Activated naive CD8-positive, alpha-beta T cell (primary cell): Measurements from ENCODE around the gene ODAD3.
A peak's percentile ranks its signal among the peaks of the same experiment; 100 is the strongest.
"Not testable (repeated sequence)": the region's sequence is repeated elsewhere in the genome, so short reads cannot be mapped to it uniquely, and the experiment has no call there.

Source experiments
- H3K27ac Mint-ChIP-seq: one replicate; pipeline ENCODE4 v1.8.0; 2021; ENCODE audit warnings: mixed read lengths
- H3K27me3 Mint-ChIP-seq: one replicate; pipeline ENCODE4 v1.8.0; 2021; ENCODE audit warnings: mixed read lengths
- H3K36me3 Mint-ChIP-seq: one replicate; pipeline ENCODE4 v1.8.0; 2021; ENCODE audit warnings: mixed read lengths
- H3K4me1 Mint-ChIP-seq: one replicate; pipeline ENCODE4 v1.8.0; 2021; ENCODE audit warnings: low read depth, mixed read lengths
- H3K4me3 Mint-ChIP-seq: one replicate; pipeline ENCODE4 v1.8.0; 2021; ENCODE audit warnings: mild to moderate bottlenecking, mixed read lengths
- H3K9me3 Mint-ChIP-seq: one replicate; pipeline ENCODE4 v1.8.0; 2021; ENCODE audit warnings: low read depth, mixed read lengths

Gene ODAD3

DNA sequence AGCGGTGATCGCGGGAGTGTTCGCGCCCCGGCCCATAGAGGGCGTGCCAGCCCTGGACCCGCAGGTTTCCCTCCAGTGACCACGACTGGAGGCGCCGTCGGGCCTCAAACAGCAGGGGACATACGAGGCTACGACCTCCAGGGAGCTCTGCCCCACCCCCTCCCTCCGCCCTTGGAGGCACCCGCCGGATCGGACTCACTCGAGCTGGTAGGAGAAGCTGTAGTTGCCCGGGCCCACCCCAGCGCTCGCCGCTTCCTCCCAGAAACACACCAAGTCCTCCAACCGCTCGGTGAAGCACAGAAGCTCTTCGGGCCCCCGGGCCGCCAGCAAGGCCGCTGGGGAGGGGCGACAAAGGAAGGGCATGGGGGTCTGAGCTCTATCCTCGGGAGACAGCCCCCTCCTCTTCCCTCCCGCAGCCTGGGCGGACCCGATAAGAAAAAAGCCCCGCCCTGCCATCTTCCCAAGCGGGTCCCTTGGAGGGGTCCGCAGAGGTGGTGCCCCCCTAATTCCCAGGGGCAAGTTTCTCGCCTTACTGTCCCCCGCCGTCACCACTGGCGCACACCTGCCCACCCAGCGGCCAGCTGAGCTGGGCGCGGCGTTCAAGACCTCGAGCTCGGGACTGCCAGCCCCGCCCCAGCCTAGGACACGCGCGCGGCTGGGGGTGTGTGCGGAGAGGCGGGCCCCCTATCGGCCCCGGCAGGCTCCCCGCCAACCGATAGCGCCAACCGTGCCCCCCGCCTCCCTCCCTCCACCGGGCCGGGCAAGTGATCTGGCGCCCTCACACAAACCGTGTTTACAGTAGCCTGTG lies 51.8 kb downstream of the ODAD3 start:
- Mint-ChIP-seq H3K4me1 (peaks cover 35% of the 10 kb centered on the region), H3K9me3 (no peaks in the 10 kb centered on the region), H3K4me3 (peak overlapping the region; percentile 66), H3K36me3 (no peaks in the 10 kb centered on the region), H3K27me3 (peaks cover 9% of the 10 kb centered on the region), H3K27ac (no peak overlapping the region)

GRCh38 chr19:11380653-11381537 lies 54.0 kb downstream of the ODAD3 start:
- H3K27ac Mint-ChIP-seq = peak overlapping the region; percentile 99
- peaks cover 5% of the 10 kb centered on the region for H3K36me3 Mint-ChIP-seq
- H3K4me3 Mint-ChIP-seq = peak overlapping the region; percentile 97
- no peaks in the 10 kb centered on the region for H3K9me3 Mint-ChIP-seq
- peaks cover 9% of the 10 kb centered on the region for H3K27me3 Mint-ChIP-seq
- peaks cover 44% of the 10 kb centered on the region for H3K4me1 Mint-ChIP-seq

GRCh38 chr19:11379857-11380350 lies 55.0 kb downstream of the ODAD3 start:
- Mint-ChIP-seq H3K9me3 (no peaks in the 10 kb centered on the region), H3K27ac (peak overlapping the region; percentile 99), H3K27me3 (peaks cover 9% of the 10 kb centered on the region), H3K4me3 (peak overlapping the region; percentile 97), H3K4me1 (peaks cover 49% of the 10 kb centered on the region), H3K36me3 (peaks cover 5% of the 10 kb centered on the region)

DNA sequence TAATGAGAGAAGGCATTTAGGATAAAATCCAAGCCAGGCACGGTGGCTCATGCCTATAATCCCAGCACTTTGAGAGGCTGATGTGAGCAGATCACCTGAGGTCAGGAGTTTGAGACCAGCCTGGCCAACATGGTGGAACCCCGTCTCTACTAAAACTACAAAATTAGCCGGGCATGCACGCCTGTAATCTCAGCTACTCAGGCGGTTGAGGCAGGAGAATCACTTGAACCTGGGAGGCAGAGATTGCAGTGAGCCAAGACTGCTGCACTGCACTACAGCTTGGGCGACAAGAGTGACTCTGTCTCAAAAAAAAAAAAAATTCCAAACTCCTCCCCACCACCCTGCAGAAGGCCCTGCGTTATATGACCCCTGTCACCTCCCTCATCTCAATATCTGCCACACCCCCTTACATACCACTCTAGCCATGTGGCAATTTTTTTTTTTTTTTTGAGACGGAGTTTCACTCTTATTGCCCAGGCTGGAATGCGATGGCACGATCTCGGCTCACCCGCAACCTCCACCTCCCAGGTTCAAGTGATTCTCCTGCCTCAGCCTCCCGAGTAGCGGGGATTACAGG lies 55.6 kb downstream of the ODAD3 start:
- not testable (repeated sequence) for H3K9me3 Mint-ChIP-seq, H3K4me3 Mint-ChIP-seq, H3K36me3 Mint-ChIP-seq, H3K27me3 Mint-ChIP-seq, H3K27ac Mint-ChIP-seq
- peaks cover 49% of the 10 kb centered on the region for H3K4me1 Mint-ChIP-seq

DNA sequence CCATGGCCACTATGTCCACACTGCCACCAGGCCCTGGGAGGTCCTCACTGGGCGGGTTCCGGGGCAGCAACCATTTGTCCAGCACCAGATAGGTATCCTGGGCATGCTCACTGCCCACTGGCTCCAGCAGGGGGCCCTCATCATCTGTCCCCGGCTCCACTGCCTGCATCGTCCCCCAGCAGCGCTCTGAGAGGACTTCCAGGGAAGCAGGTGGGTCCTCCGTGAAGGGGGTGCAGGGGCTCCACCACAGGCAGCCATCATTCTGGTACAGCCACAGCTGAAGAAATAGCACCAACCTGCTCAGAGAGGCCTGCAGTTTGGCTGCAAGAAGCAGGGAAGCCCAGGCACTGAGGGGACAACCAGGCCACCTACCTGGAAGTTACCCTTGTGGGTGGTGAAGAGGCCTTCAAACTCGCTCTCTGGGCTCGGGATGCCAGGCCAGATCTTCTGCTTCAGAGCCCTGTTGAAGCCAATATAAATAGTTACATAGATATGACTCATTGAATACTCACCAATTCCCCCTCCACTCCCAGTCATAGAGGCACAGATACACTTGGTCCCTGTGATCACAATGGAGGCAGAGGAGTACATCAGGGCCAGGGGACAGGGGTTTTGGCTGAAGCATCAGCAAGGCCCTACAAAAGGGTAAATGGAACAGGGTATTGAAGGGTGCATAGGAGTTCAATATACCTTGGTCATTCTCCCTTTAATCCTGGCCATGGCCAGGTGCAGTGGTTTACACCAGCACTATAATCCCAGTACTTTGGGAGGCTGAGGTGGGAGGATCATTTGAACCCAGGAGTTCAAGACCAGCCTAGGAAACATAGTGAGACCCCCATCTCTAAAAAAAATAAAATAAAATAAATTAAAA lies 56.4 kb downstream of the ODAD3 start:
- Mint-ChIP-seq H3K9me3 (no peaks in the 10 kb centered on the region), H3K4me1 (peaks cover 49% of the 10 kb centered on the region), H3K4me3 (peak overlapping the region; percentile 20), H3K27me3 (peaks cover 9% of the 10 kb centered on the region), H3K36me3 (peaks cover 5% of the 10 kb centered on the region), H3K27ac (no peak overlapping the region)

DNA sequence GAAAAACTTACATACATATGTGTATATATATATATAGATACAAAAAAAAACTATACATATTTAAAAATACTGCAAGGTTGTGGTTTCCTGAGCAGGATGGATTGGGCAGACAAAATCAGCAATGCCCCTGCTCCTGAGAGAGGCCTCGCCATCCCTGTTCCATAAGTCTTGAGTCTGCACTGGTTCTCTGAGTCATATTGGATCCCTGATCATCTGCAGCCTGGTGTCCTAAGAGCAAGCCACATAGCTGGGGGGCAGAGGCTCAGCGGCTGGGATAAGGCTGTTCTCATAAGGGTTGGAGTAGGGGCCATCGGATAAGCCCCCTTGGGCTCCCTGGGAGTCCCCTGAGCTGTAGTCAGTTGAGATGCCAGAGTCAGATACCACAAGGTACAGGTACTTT lies 57.2 kb downstream of the ODAD3 start:
- Mint-ChIP-seq H3K4me3 (no peak overlapping the region), H3K4me1 (peaks cover 51% of the 10 kb centered on the region), H3K27ac (no peak overlapping the region), H3K36me3 (peaks cover 5% of the 10 kb centered on the region), H3K27me3 (peaks cover 8% of the 10 kb centered on the region), H3K9me3 (no peaks in the 10 kb centered on the region)

GRCh38 chr19:11377237-11377636 lies 57.7 kb downstream of the ODAD3 start:
- no peaks in the 10 kb centered on the region for H3K9me3 Mint-ChIP-seq
- no peak overlapping the region for H3K4me3 Mint-ChIP-seq
- H3K27ac Mint-ChIP-seq = peak overlapping the region; percentile 86
- H3K36me3 Mint-ChIP-seq = peaks cover 5% of the 10 kb centered on the region
- peaks cover 6% of the 10 kb centered on the region for H3K27me3 Mint-ChIP-seq
- peaks cover 49% of the 10 kb centered on the region for H3K4me1 Mint-ChIP-seq

DNA sequence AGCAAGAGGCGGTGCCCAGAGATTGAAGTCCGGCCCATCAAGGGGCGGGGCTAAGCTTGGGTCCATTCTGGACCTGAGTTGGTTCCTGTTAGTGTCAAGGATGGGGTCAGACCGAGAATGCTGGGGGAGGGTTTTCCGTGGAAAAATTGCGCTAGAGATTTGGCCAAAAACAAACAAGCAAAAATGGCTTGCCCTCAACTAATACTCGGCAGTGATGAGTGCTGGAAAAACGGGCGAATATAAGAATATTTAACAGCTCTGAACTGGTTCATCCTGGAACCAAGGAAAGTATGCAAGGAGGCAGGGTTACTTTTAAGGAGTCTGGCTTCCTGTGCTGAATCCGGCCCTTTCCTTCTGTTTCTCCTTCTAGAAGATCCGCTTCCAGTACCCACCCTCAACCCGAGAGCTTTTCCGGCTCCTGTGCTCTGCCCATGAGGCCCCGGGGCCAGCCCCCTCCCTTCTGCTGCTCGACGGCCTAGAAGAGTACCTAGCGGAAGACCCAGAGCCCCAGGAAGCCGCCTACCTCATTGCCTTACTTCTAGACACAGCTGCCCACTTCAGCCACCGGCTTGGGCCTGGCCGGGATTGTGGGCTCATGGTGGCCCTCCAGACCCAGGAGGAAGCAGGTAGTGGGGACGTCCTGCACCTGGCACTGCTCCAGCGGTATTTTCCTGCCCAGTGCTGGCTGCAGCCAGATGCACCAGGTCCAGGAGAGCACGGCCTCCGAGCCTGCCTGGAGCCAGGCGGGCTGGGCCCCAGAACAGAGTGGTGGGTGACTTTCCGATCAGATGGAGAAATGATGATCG lies 59.6 kb downstream of the ODAD3 start:
- H3K4me3 Mint-ChIP-seq = no peak overlapping the region

GRCh38 chr19:11374433-11375142 lies 60.3 kb downstream of the ODAD3 start, which contains the start of gene SWSAP1:
Gene SWSAP1 (plus strand): TSS chr19:11374666. CDS start chr19:11374681, 15 bp downstream.
- Mint-ChIP-seq H3K9me3 (no peaks in the 10 kb centered on the region), H3K36me3 (peaks cover 9% of the 10 kb centered on the region), H3K27me3 (no peaks in the 10 kb centered on the region), H3K27ac (no peak within 1 kb of the TSS), H3K4me1 (peaks cover 31% of the 10 kb centered on the region), H3K4me3 (peak within 1 kb of the TSS; percentile 24)

More for the DNA sequence above, 59.6 kb downstream of the ODAD3 start:
- Mint-ChIP-seq H3K4me1 (peaks cover 37% of the 10 kb centered on the region), H3K27ac (no peak overlapping the region), H3K9me3 (no peaks in the 10 kb centered on the region), H3K36me3 (peaks cover 8% of the 10 kb centered on the region), H3K27me3 (no peaks in the 10 kb centered on the region)

DNA sequence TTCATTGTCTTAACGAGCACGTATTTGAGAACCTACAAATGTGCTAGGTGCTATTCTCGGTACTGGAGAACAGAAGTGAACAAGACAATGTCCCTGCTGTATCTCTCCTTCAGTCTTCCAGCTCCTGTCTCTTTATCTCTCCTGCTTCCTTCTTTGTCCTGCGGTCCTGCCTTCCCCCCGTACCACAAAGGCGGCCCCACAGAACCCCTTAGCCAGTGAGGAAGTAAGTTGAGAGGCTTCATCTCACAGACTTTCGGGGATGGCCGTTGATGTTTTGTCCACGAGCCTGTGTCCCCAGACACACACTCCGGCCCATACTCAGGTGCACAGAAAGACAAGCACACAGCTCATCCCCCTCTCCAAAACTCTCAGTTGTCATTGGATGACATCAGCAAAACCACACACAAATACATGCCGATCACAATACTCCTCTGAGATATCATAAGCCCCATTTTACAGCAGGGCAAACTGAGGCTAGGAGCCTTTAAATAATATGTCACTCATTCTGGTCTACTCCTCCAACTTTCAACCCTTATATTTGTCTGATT lies 61.0 kb downstream of the ODAD3 start:
- no peak overlapping the region for H3K27ac Mint-ChIP-seq
- peaks cover 31% of the 10 kb centered on the region for H3K4me1 Mint-ChIP-seq
- no peaks in the 10 kb centered on the region for H3K27me3 Mint-ChIP-seq
- H3K9me3 Mint-ChIP-seq = no peaks in the 10 kb centered on the region
- no peak overlapping the region for H3K4me3 Mint-ChIP-seq
- peaks cover 14% of the 10 kb centered on the region for H3K36me3 Mint-ChIP-seq

- Mint-ChIP-seq H3K9me3 (no peaks in the 10 kb centered on the region), H3K4me1 (peaks cover 26% of the 10 kb centered on the region), H3K27ac (no peak overlapping the region), H3K27me3 (no peaks in the 10 kb centered on the region), H3K36me3 (peaks cover 14% of the 10 kb centered on the region), H3K4me3 (peak overlapping the region; percentile 24)
Measured at GRCh38 chr19:11373166-11373884, 61.6 kb downstream of the ODAD3 start.

DNA sequence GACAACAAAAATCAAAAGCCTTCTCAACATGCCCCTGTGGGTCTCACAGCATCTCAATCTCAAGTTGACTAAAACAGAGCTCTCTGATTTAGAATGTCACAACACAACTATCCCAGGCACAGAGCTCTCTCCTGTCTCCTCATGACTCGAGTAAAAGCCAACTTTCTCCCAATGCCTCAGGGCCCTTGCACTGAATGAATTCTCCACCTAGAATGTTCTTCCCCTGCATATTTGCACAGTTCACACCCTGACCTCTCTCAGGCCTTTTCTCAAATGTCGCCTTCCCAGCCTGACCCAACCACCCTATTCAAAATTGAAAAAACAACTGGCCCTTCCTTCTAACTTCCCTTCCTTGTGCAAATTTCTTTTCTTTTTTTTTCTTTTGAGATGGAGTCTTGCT lies 64.2 kb downstream of the ODAD3 start:
- Mint-ChIP-seq H3K9me3 (no peaks in the 10 kb centered on the region), H3K36me3 (peaks cover 11% of the 10 kb centered on the region), H3K27ac (no peak overlapping the region), H3K27me3 (no peaks in the 10 kb centered on the region), H3K4me3 (no peak overlapping the region), H3K4me1 (peaks cover 10% of the 10 kb centered on the region)
